Neural progenitor cell (in vitro differentiated cells): ENCODE measurements around the gene NUP50. TPM values are rescaled to one million over a fixed set of nuclear protein-coding genes. Genes with fewer than 3 reads are reported as not detected.

Source experiments
- DNase-seq: peaks from one replicate; pipeline ENCODE4 v3.0.0-alpha.2; 2016; ENCODE audit warnings: low spot score
- H2AFZ ChIP-seq: fragments of 200-600 bp; sonication (generic); replicated peaks from 2 replicates; pipeline ENCODE4 v1.6.1; 2016; ENCODE audit warnings: antibody characterized with exemption
- H3F3A ChIP-seq: fragments of 200-600 bp; sonication (generic); 2 replicates; pipeline ENCODE4 v1.6.1; 2016; ENCODE audit warnings: antibody characterized with exemption, low read depth
- H3K27ac ChIP-seq: fragments of 200-600 bp; sonication (generic); 2 replicates; pipeline ENCODE4 v1.5.1; 2016; ENCODE audit warnings: mild to moderate bottlenecking
- H3K27me3 ChIP-seq: fragments of 200-600 bp; sonication (generic); 2 replicates; pipeline ENCODE4 v1.6.1; 2016; ENCODE audit warnings: mild to moderate bottlenecking, moderate library complexity
- H3K36me3 ChIP-seq: fragments of 200-600 bp; sonication (generic); 2 replicates; pipeline ENCODE4 v1.5.1; 2016
- H3K4me1 ChIP-seq: fragments of 200-600 bp; sonication (generic); 2 replicates; pipeline ENCODE4 v1.6.1; 2016; ENCODE audit warnings: mixed run types
- H3K4me2 ChIP-seq: fragments of 200-600 bp; sonication (generic); 2 replicates; pipeline ENCODE4 v1.6.1; 2016
- H3K4me3 ChIP-seq: fragments of 200-600 bp; sonication (generic); 2 replicates; pipeline ENCODE4 v1.5.1; 2016
- H3K79me2 ChIP-seq: fragments of 200-600 bp; sonication (generic); 2 replicates; pipeline ENCODE4 v1.6.1; 2016; ENCODE audit warnings: low read depth
- H3K9ac ChIP-seq: fragments of 200-600 bp; sonication (generic); 2 replicates; pipeline ENCODE4 v1.6.1; 2016
- H3K9me3 ChIP-seq: fragments of 200-600 bp; sonication (generic); 2 replicates; pipeline ENCODE4 v1.5.1; 2016; ENCODE audit warnings: low read depth
- H4K20me1 ChIP-seq: fragments of 200-600 bp; sonication (generic); 2 replicates; pipeline ENCODE4 v1.6.1; 2016; ENCODE audit warnings: low read depth
- H3K27ac Mint-ChIP-seq: 3 replicates; pipeline ENCODE4 v1.8.0; 2021; ENCODE audit warnings: mixed read lengths
- H3K27me3 Mint-ChIP-seq: 2 replicates; pipeline ENCODE4 v1.8.0; 2022; ENCODE audit warnings: low read depth, mild to moderate bottlenecking, inconsistent platforms, moderate library complexity, mixed read lengths; ENCODE audit not compliant: insufficient read depth
- H3K36me3 Mint-ChIP-seq: 3 replicates; pipeline ENCODE4 v1.8.0; 2021; ENCODE audit warnings: mixed read lengths
- H3K4me1 Mint-ChIP-seq: 3 replicates; pipeline ENCODE4 v1.8.0; 2021; ENCODE audit warnings: mixed read lengths
- H3K4me3 Mint-ChIP-seq: 3 replicates; pipeline ENCODE4 v1.8.0; 2021; ENCODE audit warnings: mild to moderate bottlenecking, moderate library complexity, mixed read lengths
- H3K9me3 Mint-ChIP-seq: 3 replicates; pipeline ENCODE4 v1.8.0; 2020; ENCODE audit warnings: mixed read lengths
- CTCF ChIP-seq: fragments of 200-600 bp; sonication (generic); IDR thresholded peaks from 2 replicates; pipeline ENCODE4 v1.5.1; 2017; ENCODE audit warnings: antibody characterized with exemption, mild to moderate bottlenecking
- EZH2 ChIP-seq: fragments of 200-600 bp; sonication (generic); IDR thresholded peaks from 2 replicates; pipeline ENCODE4 v1.6.1; 2017; ENCODE audit warnings: antibody characterized with exemption, mild to moderate bottlenecking, moderate library complexity
- EZH2phosphoT487 ChIP-seq: fragments of 200-600 bp; sonication (generic); IDR thresholded peaks from 2 replicates; pipeline ENCODE4 v1.6.1; 2017; ENCODE audit warnings: antibody characterized with exemption
- total RNA-seq: library from RNA; depleted of rRNA; stranded (reverse); fragments of >200 nt; gene quantifications from 2 replicates; pipeline ENCODE4 v1.2.3, GENCODE V29; 2015; ENCODE audit warnings: low replicate concordance

The NUP50 gene
- total RNA-seq, 1 donor from 2014 or later = 96.8 TPM

- Histone ChIP-seq H2AFZ (no peak overlapping the region), H3K27me3 (no peaks in the 10 kb centered on the region), H3K4me2 (no peak overlapping the region), H3K36me3 (no peaks in the 10 kb centered on the region), H3K4me3 (no peak overlapping the region), H3K4me1 (peaks cover 15% of the 10 kb centered on the region), H3F3A (peaks cover 14% of the 10 kb centered on the region), H3K27ac (no peak overlapping the region), H3K9ac (no peak overlapping the region), H3K9me3 (no peaks in the 10 kb centered on the region), H3K79me2 (no peaks in the 10 kb centered on the region), H4K20me1 (peaks cover 11% of the 10 kb centered on the region)
- DNase-seq = no peak
- Mint-ChIP-seq H3K9me3 (no peaks in the 10 kb centered on the region), H3K4me3 (no peak overlapping the region), H3K4me1 (peaks cover 28% of the 10 kb centered on the region), H3K27me3 (peaks cover 2% of the 10 kb centered on the region), H3K27ac (no peak overlapping the region), H3K36me3 (peaks cover 2% of the 10 kb centered on the region)
- no peak for TF ChIP-seq EZH2
- TF ChIP-seq CTCF = no peak
- TF ChIP-seq EZH2phosphoT487 = no peak
Observed at GRCh38 chr22:45194686-45195085, 31.0 kb downstream of the NUP50 start.

GRCh38 chr22:45195616-45196015 lies 31.9 kb downstream of the NUP50 start:
- H3K4me2 ChIP-seq = no peak overlapping the region

GRCh38 chr22:45196308-45196707 lies 32.6 kb downstream of the NUP50 start:
- H3K9me3 ChIP-seq = no peaks in the 10 kb centered on the region
- Mint-ChIP-seq H3K27ac (no peak overlapping the region), H3K27me3 (peaks cover 3% of the 10 kb centered on the region), H3K9me3 (no peaks in the 10 kb centered on the region), H3K36me3 (peaks cover 5% of the 10 kb centered on the region), H3K4me3 (no peak overlapping the region), H3K4me1 (peaks cover 37% of the 10 kb centered on the region)
- H4K20me1 ChIP-seq = peaks cover 11% of the 10 kb centered on the region
- no peak overlapping the region for H3K4me3 ChIP-seq
- no peak overlapping the region for H3K27ac ChIP-seq
- no peak overlapping the region for H2AFZ ChIP-seq
- no peak for TF ChIP-seq EZH2phosphoT487
- no peaks in the 10 kb centered on the region for H3K27me3 ChIP-seq
- H3K79me2 ChIP-seq = no peaks in the 10 kb centered on the region
- H3K36me3 ChIP-seq = no peaks in the 10 kb centered on the region
- H3K4me2 ChIP-seq = no peak overlapping the region
- H3K4me1 ChIP-seq = peaks cover 15% of the 10 kb centered on the region
- H3F3A ChIP-seq = peaks cover 9% of the 10 kb centered on the region
- DNase-seq = no peak
- H3K9ac ChIP-seq = no peak overlapping the region

More at GRCh38 chr22:45195616-45196015, 31.9 kb downstream of the NUP50 start:
- Histone ChIP-seq H3F3A (peaks cover 12% of the 10 kb centered on the region), H3K27me3 (no peaks in the 10 kb centered on the region), H3K36me3 (no peaks in the 10 kb centered on the region), H3K9ac (no peak overlapping the region), H3K9me3 (no peaks in the 10 kb centered on the region), H3K27ac (no peak overlapping the region), H3K4me1 (peaks cover 15% of the 10 kb centered on the region), H4K20me1 (peaks cover 11% of the 10 kb centered on the region), H2AFZ (no peak overlapping the region), H3K4me3 (no peak overlapping the region), H3K79me2 (no peaks in the 10 kb centered on the region)
- peaks cover 3% of the 10 kb centered on the region for H3K27me3 Mint-ChIP-seq
- H3K27ac Mint-ChIP-seq = no peak overlapping the region
- H3K4me3 Mint-ChIP-seq = no peak overlapping the region
- no peaks in the 10 kb centered on the region for H3K9me3 Mint-ChIP-seq
- no peak for TF ChIP-seq CTCF
- no peak for TF ChIP-seq EZH2phosphoT487
- TF ChIP-seq EZH2 = no peak
- peaks cover 4% of the 10 kb centered on the region for H3K36me3 Mint-ChIP-seq
- peaks cover 32% of the 10 kb centered on the region for H3K4me1 Mint-ChIP-seq
- DNase-seq = no peak

- H3K4me3 Mint-ChIP-seq = no peak overlapping the region
- H3K36me3 Mint-ChIP-seq = peaks cover 2% of the 10 kb centered on the region
- no peaks in the 10 kb centered on the region for H3K36me3 ChIP-seq
- no peaks in the 10 kb centered on the region for H3K79me2 ChIP-seq
- no peaks in the 10 kb centered on the region for H3K9me3 ChIP-seq
- peaks cover 2% of the 10 kb centered on the region for H3K27me3 Mint-ChIP-seq
- peaks cover 37% of the 10 kb centered on the region for H3K4me1 Mint-ChIP-seq
- H3K27ac ChIP-seq = no peak overlapping the region
- no peaks in the 10 kb centered on the region for H3K27me3 ChIP-seq
- no peak overlapping the region for H3K4me2 ChIP-seq
- H3K4me1 ChIP-seq = peaks cover 14% of the 10 kb centered on the region
- no peak overlapping the region for H3K9ac ChIP-seq
- H2AFZ ChIP-seq = no peak overlapping the region
- H3K4me3 ChIP-seq = no peak overlapping the region
- H3K9me3 Mint-ChIP-seq = no peaks in the 10 kb centered on the region
- peaks cover 9% of the 10 kb centered on the region for H3F3A ChIP-seq
- no peak for DNase-seq
- H4K20me1 ChIP-seq = peaks cover 11% of the 10 kb centered on the region
- no peak for TF ChIP-seq EZH2phosphoT487
- TF ChIP-seq EZH2 = no peak
- TF ChIP-seq CTCF = no peak
- H3K27ac Mint-ChIP-seq = no peak overlapping the region
Observed at GRCh38 chr22:45196926-45197605, 33.3 kb downstream of the NUP50 start.
